Measurements from ENCODE around the gene ATXN2L. TPM values are rescaled to one million over a fixed set of nuclear protein-coding genes. Genes with fewer than 3 reads are reported as not detected.
"Not testable (repeated sequence)": the region's sequence is repeated elsewhere in the genome, so short reads cannot be mapped to it uniquely, and the experiment has no call there.

ATXN2L gene
- total RNA-seq = 100 to 1,000 TPM in 1 of 2 donors, 10 to 100 TPM in 1; 83.4 to 151 TPM

- peak; percentile 89 for DNase-seq (ENCODE audit: low spot score)
Measured at GRCh38 chr16:28822520-28823290, at the start of gene ATXN2L. Gene ATXN2L (plus strand): TSS chr16:28822999. CDS start chr16:28823260, 261 bp downstream.

DNA sequence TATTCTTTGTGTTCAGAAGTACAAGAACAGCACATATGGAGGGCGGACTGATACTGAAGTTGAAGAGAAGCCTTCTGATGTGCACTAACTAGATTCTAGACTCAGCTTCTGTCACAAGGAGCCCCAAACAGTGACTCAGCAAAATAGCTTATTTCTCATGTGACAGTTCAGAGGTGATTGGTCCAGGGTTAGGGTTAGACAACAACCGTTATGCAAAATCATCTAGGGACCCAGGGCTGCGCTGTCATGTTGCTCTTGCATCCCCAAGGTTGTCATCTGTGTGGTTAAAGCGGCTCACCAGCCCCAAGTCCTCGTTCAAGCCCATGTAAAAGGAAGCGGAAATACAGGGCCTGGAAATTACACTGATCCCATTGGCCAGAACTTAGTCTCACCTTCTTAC lies 41.1 kb upstream of the ATXN2L start:
- H3K27ac ChIP-seq; H3K4me3 ChIP-seq; H3K36me3 ChIP-seq; DNase-seq (ENCODE audit: low spot score); H3K4me1 ChIP-seq (replicated peaks); H3K9me3 ChIP-seq; intact Hi-C loops (cut with DNase I); H3K27me3 ChIP-seq (replicated peaks; ENCODE audit: insufficient read depth): not testable (repeated sequence)
- no CpG with 5 or more reads among the region's 6 CpGs for WGBS

More at GRCh38 chr16:28822520-28823290, at the start of gene ATXN2L:
- peaks cover 8% of the 10 kb centered on the region for H3K4me1 ChIP-seq (replicated peaks)
- H3K27ac ChIP-seq = peak within 1 kb of the TSS; percentile 98 to 99
- peak within 1 kb of the TSS; percentile 96 to 100 for H3K4me3 ChIP-seq
- H3K27me3 ChIP-seq (replicated peaks; ENCODE audit: insufficient read depth) = no peaks in the 10 kb centered on the region
- no peaks in the 10 kb centered on the region for H3K9me3 ChIP-seq
- WGBS = 2% methylated on average over 74 of the region's 91 CpGs
- intact Hi-C loops (cut with DNase I) = loop anchor here (5.0 kb wide), 1 partner anchor 125 kb away; no protein-coding TSS in a partner anchor
- TF ChIP-seq POLR2AphosphoS5 (IDR thresholded peaks at IDR 0.05) = peak; percentile 90
- TF ChIP-seq CTCF (IDR thresholded peaks at IDR 0.05) = peak in 2 of 4 experiments; percentile 54 to 67
- TF ChIP-seq POLR2A (IDR thresholded peaks at IDR 0.05) = peak; percentile 62
- peaks cover 0 to 6% of the 10 kb centered on the region in 2 donors for H3K36me3 ChIP-seq

DNA sequence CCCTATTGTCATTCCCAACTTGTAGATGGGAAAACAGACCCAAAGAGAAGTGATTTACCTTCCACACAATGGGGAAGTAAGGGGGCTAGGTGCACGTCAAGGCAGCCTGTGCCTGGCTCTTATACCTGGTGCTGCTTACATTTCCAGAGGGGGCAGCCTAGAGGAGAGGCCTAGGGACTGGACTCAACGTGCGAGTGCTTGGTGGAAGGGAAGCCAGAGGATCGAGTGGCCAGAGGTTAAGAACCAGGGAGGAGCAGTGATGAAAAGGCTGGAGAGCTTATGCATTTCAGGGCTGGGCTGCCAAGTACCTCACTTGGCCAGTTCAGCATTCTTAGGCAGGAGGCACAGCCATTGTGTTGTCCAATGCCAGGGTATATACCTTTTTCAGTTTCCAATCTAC lies 40.4 kb upstream of the ATXN2L start:
- H3K36me3 ChIP-seq; H3K4me1 ChIP-seq (replicated peaks); intact Hi-C loops (cut with DNase I); H3K9me3 ChIP-seq; H3K4me3 ChIP-seq; H3K27ac ChIP-seq; DNase-seq (ENCODE audit: low spot score); H3K27me3 ChIP-seq (replicated peaks; ENCODE audit: insufficient read depth): not testable (repeated sequence)
- no CpG with 5 or more reads among the region's 4 CpGs for WGBS

DNA sequence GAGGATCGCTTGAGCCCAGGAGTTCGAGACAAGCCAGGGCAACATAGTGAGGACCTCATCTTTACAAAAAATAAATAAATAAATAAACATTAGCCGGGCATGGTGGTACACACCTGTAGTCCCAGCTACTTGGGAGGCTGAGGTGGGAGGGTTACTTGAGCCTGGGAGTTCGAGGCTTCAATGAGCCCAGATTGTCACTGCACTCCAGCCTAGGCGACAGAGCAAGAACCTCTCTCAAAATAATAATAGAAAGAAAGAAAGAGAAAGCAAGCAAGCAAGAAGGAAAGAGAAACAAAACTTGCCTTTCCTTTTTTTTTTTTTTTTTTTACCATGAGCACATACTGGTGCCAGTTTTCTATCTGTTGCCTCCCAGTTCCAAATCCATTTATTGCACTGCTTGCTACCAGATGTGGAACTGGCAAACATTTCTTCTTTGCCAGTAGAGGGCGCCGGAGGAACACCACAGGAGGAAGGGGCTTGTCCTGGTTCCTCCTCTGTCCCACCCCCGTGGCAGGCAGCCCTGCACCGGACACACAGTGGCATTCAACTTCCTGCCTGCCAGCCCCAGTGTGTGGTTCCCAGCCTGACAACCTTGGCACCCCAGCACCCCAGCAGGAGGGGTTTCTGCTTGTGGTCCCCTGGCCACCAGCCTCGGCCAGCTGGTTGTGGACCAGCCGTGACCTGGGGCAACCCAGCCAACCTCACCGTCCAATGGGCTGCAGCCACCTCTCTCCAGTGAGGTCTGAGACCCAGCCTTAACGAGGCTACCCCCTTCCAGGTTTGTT lies 20.4 kb upstream of the ATXN2L start:
- H3K27me3 ChIP-seq (replicated peaks; ENCODE audit: insufficient read depth); H3K4me1 ChIP-seq (replicated peaks); intact Hi-C loops (cut with DNase I); H3K27ac ChIP-seq; H3K9me3 ChIP-seq; H3K36me3 ChIP-seq; H3K4me3 ChIP-seq: not testable (repeated sequence)
- WGBS = 44% methylated on average over 8 of the region's 13 CpGs
- peak in 3 of 4 experiments; percentile 25 to 56 (median 35) for TF ChIP-seq CTCF (IDR thresholded peaks at IDR 0.05)
- peak; percentile 79 for DNase-seq (ENCODE audit: low spot score)

DNA sequence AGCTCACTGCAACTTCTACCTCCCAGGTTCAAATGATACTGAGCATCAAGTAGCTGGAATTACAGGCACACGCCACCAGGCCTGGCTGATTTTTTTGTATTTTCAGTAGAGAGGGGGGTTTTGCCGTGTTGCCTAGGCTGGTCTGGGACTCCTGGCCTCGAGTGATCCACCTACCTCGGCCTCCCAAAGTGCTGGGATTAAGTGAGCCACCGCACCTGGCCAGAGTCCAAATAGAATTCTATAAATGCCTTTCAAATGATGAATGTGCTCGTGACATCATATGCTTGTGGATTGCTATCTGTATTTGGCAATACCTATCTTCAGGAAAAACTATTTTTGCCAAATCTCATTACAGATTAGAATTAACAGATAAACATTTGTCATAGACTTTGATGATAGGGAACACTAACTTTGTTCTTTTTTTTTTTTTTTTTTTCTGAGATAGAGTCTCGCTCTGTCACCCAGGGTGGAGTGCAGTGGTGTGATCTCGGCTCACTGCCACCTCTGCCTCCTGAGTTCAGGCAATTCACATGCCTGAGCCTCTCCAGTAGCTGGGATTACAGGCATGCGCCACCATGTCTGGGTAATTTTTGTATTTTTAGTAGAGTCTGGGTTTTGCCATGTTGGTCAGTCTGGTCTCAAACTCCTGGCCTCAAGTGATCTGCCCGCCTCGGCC lies 15.2 kb upstream of the ATXN2L start:
- H3K36me3 ChIP-seq; H3K27me3 ChIP-seq (replicated peaks; ENCODE audit: insufficient read depth); H3K4me3 ChIP-seq; intact Hi-C loops (cut with DNase I); DNase-seq (ENCODE audit: low spot score); H3K4me1 ChIP-seq (replicated peaks); H3K27ac ChIP-seq; H3K9me3 ChIP-seq: not testable (repeated sequence)
- WGBS = no CpG with 5 or more reads among the region's 11 CpGs

DNA sequence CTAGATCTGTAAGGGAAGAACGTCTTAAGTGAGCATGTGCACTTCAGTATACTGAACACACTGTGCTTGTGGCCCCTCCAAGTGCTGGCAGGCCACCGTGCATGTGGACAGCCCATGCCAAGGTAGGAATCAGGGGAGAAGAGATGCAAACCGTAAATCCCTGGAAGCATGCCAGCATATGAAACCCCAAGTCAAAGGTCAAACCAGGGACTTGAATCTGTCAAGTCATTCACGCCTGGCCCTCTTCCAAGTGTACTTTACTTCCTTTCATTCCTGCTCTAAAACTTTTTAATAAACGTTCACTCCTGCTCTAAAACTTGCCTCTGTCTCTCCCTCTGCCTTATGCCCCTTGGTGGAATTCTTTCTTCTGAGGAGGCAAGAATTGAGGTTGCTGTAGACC lies 2.8 kb upstream of the ATXN2L start:
- Histone ChIP-seq H3K27ac (no peak overlapping the region), H3K4me3 (no peak overlapping the region), H3K4me1 (replicated peaks) (peaks cover under 1% of the 10 kb centered on the region), H3K27me3 (replicated peaks; ENCODE audit: insufficient read depth) (no peaks in the 10 kb centered on the region), H3K9me3 (no peaks in the 10 kb centered on the region), H3K36me3 (no peaks in the 10 kb centered on the region)
- DNase-seq (ENCODE audit: low spot score) = no peak
- TF ChIP-seq POLR2AphosphoS5 (IDR thresholded peaks at IDR 0.05) (no peak), CTCF (IDR thresholded peaks at IDR 0.05) (no peak), POLR2A (IDR thresholded peaks at IDR 0.05) (no peak)
- 82% methylated on average over 5 of the region's 5 CpGs for WGBS
- intact Hi-C loops (cut with DNase I) = loop anchor here (5.0 kb wide), 1 partner anchor 127 kb away; no protein-coding TSS in a partner anchor

GRCh38 chr16:28820546-28820945 lies 2.3 kb upstream of the ATXN2L start:
- not testable (repeated sequence) for H3K9me3 ChIP-seq; DNase-seq (ENCODE audit: low spot score); H3K36me3 ChIP-seq; H3K27me3 ChIP-seq (replicated peaks; ENCODE audit: insufficient read depth); H3K4me1 ChIP-seq (replicated peaks); H3K27ac ChIP-seq; H3K4me3 ChIP-seq
- intact Hi-C loops (cut with DNase I) = loop anchor here (5.0 kb wide), 1 partner anchor 127 kb away; no protein-coding TSS in a partner anchor
- 95% methylated on average over 13 of the region's 13 CpGs for WGBS

Measured in prostate gland (tissue), 2 donors.